ENCODE data around the gene CAMKK1. TPM values are rescaled to one million over a fixed set of nuclear protein-coding genes. Genes with fewer than 3 reads are reported as not detected.

The CAMKK1 gene
- total and polyA plus RNA-seq, 2 of the 4 experiments (the other 2 are of a cell fraction) = 4.1 to 8.2 TPM

DNA sequence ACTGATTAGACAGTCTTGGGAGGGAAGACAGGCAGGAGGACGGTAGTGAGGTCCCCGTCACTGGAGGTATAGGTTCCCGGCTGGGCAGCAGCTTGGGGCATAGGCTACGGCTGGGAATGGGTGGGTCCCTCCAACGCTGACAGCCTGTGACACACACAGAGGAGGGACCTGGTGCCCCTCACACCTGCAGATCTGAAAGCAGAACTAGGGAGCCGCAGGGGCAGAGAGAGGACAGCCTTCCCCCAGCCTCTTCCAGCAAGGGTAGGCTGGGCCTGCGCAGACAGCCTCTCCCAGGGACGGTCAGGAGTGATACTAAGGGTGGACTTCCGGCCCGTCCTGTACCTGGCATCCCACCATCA lies 21.4 kb upstream of the CAMKK1 start:
- 94% methylated on average over 5 of the region's 10 CpGs; no CpG with 5 or more reads in 1 of the 2 experiments for WGBS, 2 experiments (ENCODE audit: extremely low coverage in 2 of 2, insufficient read length in 1 of 2)

More for the DNA sequence above, 21.4 kb upstream of the CAMKK1 start:
- ChIA-PET CTCF (interaction anchor here (0.6 to 2.2 kb wide), 22 partner anchors 9 to 674 kb away, joined by 3 to 12 read pairs (median 4); partner anchors contain the start of gene NCBP3), POLR2A (ENCODE audit: unreplicated experiment) (no interaction called here)
- Histone ChIP-seq H3K9ac (ENCODE audit: low read depth, low read length) (no peak overlapping the region), H4K8ac (ENCODE audit: low read depth in 2 of 2, low read length in 2 of 2) (0 out of 4 replicates have a peak overlapping the region, but pooled peaks of 1 of the 2 experiments have one; percentile 72), H2BK15ac (ENCODE audit: low read depth, low read length) (0 out of 3 replicates have a peak overlapping the region, but pooled peaks have one; percentile 7), H3K4me3 (ENCODE audit: insufficient read depth, low read depth, low read length) (no peak overlapping the region), H4K5ac (ENCODE audit: low read depth, low read length) (no peak overlapping the region), H3K9me1 (ENCODE audit: insufficient read depth, low read length) (no peaks in the 10 kb centered on the region), H3K27me3 (ENCODE audit: control insufficient read depth, insufficient read depth, low read length) (no peaks in the 10 kb centered on the region), H2BK5ac (ENCODE audit: low read depth, low read length, poor library complexity, severe bottlenecking) (no peak overlapping the region), H3K4ac (ENCODE audit: low read depth, low read length) (no peak overlapping the region), H3K14ac (replicated peaks; ENCODE audit: low read depth, low read length) (0 out of 2 replicates have a peak overlapping the region, but pooled peaks have one; percentile 13), H3K18ac (ENCODE audit: low read depth, low read length) (no peak overlapping the region), H3K9me3 (ENCODE audit: control insufficient read depth, insufficient read depth, low read length) (no peaks in the 10 kb centered on the region), H2BK20ac (ENCODE audit: low read depth, low read length) (no peak overlapping the region; the same call in 1 of the 2 replicates), H3K56ac (ENCODE audit: extremely low read depth, insufficient read depth, low read length) (no peak overlapping the region), H2AFZ (replicated peaks; ENCODE audit: low read length, poor library complexity) (peak overlapping the region; percentile 85), H3K23ac (ENCODE audit: low read depth, low read length) (no peak overlapping the region), H3K79me1 (ENCODE audit: low read depth in 1 of 2, low read length in 2 of 2) (no peaks in the 10 kb centered on the region), H2AK9ac (replicated peaks; ENCODE audit: low read depth, low read length, poor library complexity) (peak overlapping the region; percentile 91), H4K20me1 (ENCODE audit: insufficient read depth, low read length) (no peaks in the 10 kb centered on the region), H3K27ac (ENCODE audit: insufficient read depth, low read length) (no peak overlapping the region), H3K4me1 (ENCODE audit: control insufficient read depth, insufficient read depth, low read length) (peaks cover 5% of the 10 kb centered on the region; the same call in 1 of the 2 replicates), H3K4me2 (ENCODE audit: low read depth, low read length) (no peak overlapping the region), H3K36me3 (ENCODE audit: control insufficient read depth, insufficient read depth, low read length) (no peaks in the 10 kb centered on the region), H4K91ac (ENCODE audit: insufficient read depth, low read depth, low read length) (no peak overlapping the region), H2BK120ac (ENCODE audit: low read depth, low read length) (no peak overlapping the region), H2AK5ac (ENCODE audit: low read depth, low read length) (no peak overlapping the region)
- DNase-seq (no peak), ATAC-seq (ENCODE audit: low read depth) (no peak)
- BruUV-seq (replicated peaks) = no TSS peak
- in situ Hi-C loops (cut with MboI; ENCODE audit: low sequenced_read_pairs) (loop anchor here (5.0 kb wide), 1 partner anchor 93 kb away; no protein-coding TSS in a partner anchor), intact Hi-C loops (cut with micrococcal nuclease) (loop anchor here (1.0 to 2.0 kb wide), 2 partner anchors 95 to 158 kb away; no protein-coding TSS in a partner anchor), dilution Hi-C loops (cut with HindIII; ENCODE audit: low sequenced_read_pairs, unreplicated experiment) (no loop called here)
- TF ChIP-seq BHLHE40 (IDR thresholded peaks at IDR 0.05; ENCODE audit: low read depth, low read length) (no peak), RFX5 (IDR thresholded peaks at IDR 0.05; ENCODE audit: low read depth, low read length) (no peak), POLR2A (IDR thresholded peaks at IDR 0.05; ENCODE audit: low read depth, low read length) (no peak), RAD21 (IDR thresholded peaks at IDR 0.05; ENCODE audit: low read length) (no peak), RCOR1 (IDR thresholded peaks at IDR 0.05; ENCODE audit: insufficient replicate concordance, low read length) (no peak), SMC3 (IDR thresholded peaks at IDR 0.05; ENCODE audit: low read depth, low read length) (no peak), MXI1 (IDR thresholded peaks at IDR 0.05; ENCODE audit: borderline replicate concordance, low read depth, low read length) (no peak), CHD1 (IDR thresholded peaks at IDR 0.05; ENCODE audit: low read depth, low read length) (no peak), FOS (IDR thresholded peaks at IDR 0.05; ENCODE audit: low read depth, low read length) (no peak), MAZ (IDR thresholded peaks at IDR 0.05; ENCODE audit: borderline replicate concordance, low read depth, low read length) (no peak), CEBPB (IDR thresholded peaks at IDR 0.05; ENCODE audit: low read depth, low read length) (no peak), MAFK (IDR thresholded peaks at IDR 0.05; ENCODE audit: low read depth, low read length) (no peak)
- TF ChIP-seq, protein P1, sequence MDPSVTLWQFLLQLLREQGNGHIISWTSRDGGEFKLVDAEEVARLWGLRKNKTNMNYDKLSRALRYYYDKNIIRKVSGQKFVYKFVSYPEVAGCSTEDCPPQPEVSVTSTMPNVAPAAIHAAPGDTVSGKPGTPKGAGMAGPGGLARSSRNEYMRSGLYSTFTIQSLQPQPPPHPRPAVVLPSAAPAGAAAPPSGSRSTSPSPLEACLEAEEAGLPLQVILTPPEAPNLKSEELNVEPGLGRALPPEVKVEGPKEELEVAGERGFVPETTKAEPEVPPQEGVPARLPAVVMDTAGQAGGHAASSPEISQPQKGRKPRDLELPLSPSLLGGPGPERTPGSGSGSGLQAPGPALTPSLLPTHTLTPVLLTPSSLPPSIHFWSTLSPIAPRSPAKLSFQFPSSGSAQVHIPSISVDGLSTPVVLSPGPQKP (IDR thresholded peaks at IDR 0.05; ENCODE audit: borderline replicate concordance, low read depth, low read length) = no peak
- TF ChIP-seq, protein P2, sequence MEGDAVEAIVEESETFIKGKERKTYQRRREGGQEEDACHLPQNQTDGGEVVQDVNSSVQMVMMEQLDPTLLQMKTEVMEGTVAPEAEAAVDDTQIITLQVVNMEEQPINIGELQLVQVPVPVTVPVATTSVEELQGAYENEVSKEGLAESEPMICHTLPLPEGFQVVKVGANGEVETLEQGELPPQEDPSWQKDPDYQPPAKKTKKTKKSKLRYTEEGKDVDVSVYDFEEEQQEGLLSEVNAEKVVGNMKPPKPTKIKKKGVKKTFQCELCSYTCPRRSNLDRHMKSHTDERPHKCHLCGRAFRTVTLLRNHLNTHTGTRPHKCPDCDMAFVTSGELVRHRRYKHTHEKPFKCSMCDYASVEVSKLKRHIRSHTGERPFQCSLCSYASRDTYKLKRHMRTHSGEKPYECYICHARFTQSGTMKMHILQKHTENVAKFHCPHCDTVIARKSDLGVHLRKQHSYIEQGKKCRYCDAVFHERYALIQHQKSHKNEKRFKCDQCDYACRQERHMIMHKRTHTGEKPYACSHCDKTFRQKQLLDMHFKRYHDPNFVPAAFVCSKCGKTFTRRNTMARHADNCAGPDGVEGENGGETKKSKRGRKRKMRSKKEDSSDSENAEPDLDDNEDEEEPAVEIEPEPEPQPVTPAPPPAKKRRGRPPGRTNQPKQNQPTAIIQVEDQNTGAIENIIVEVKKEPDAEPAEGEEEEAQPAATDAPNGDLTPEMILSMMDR (conservative IDR thresholded peaks at IDR 0.05; ENCODE audit: low read depth, low read length) = no peak
- TF ChIP-seq, protein P3, sequence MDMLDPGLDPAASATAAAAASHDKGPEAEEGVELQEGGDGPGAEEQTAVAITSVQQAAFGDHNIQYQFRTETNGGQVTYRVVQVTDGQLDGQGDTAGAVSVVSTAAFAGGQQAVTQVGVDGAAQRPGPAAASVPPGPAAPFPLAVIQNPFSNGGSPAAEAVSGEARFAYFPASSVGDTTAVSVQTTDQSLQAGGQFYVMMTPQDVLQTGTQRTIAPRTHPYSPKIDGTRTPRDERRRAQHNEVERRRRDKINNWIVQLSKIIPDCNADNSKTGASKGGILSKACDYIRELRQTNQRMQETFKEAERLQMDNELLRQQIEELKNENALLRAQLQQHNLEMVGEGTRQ (IDR thresholded peaks at IDR 0.05; ENCODE audit: low read depth, low read length) = no peak
